Hippocampal formation (tissue), 2 donors: ENCODE results near the gene CNIH1.
"Not testable (repeated sequence)": the region's sequence is repeated elsewhere in the genome, so short reads cannot be mapped to it uniquely, and the experiment has no call there.

Experiments
- DNase-seq, 2 donors: peaks; one replicate each; lab custom pipeline; 2025; lab: John Stamatoyannopoulos, UW

The CNIH1 gene

DNA sequence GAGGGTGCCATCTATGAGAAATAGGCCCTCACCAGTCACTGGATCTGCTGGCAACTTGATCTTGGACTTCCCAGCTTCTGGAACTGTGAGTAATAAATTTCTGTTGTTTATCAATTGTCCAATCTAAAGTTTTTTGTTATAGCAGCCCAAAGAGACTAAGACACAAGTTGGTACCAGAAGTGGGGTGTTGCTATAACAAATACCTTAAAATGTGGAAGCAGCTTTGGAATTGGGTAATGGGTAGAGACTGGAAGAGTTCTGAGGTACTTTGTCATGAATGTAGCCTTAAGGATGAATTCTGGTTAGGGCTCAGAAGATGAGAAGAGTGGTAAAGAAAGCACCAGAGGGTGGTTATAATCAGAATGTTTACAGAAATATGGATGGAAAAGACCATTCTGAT is 26.1 kb upstream of the CNIH1 start:
- DNase-seq: no peak

DNA sequence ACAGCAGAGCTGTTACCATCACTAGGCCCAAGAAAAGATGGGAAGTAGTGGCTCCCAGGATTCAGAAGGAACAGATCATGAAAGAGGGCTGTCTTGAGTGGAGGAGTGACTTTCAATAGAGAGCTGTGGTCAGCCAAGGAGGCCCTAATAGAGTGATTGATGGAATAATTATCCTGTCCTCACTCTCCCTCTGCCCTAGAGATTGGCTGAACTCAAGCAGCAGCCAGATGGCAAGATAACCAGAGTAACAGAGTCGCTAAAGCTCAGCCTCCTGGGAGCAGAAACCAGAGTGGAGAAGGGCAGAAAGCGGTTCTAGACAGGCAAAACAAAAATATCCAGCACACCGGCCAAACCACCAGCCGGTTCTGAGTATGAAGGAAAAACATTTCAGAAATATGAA is 24.5 kb upstream of the CNIH1 start:
- no peak for DNase-seq

DNA sequence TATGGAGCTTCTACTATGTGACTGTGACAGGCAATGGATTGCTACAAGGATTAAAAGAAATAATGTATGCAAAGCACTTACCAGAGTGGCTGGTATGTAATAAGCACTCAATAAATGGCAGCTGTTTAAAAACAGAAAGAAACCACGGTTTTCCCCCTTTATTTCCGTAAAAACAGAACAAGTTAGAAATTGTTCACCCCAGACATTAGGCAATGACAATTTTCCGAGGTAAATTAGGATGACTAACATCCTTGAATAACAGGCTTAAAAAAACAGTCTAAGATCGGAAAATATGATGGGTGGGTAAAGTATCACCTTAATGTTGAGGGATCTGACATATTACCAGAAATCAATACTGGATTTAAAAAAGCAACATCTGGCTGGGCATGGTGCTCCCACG is 20.9 kb upstream of the CNIH1 start:
- DNase-seq: no peak

DNA sequence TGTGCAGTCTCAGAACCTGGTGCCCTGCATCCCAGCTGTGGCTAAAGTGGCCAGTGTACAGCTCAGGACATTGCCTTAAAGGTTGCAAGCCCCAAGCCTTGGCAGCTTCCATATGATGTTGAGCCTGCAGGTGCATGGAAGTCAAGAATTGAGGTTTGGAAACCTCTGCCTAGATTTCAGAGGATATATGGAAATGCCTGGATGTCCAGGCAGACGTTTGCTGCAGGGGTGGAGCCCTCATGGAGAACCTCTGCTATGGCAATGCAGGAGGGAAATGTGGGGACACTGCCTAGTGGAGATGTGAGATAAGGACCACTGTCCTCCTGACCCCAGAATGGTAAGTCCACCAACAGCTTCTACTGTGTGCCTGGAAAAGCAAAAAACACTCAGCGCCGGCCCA is 17.9 kb upstream of the CNIH1 start:
- DNase-seq: no peak

DNA sequence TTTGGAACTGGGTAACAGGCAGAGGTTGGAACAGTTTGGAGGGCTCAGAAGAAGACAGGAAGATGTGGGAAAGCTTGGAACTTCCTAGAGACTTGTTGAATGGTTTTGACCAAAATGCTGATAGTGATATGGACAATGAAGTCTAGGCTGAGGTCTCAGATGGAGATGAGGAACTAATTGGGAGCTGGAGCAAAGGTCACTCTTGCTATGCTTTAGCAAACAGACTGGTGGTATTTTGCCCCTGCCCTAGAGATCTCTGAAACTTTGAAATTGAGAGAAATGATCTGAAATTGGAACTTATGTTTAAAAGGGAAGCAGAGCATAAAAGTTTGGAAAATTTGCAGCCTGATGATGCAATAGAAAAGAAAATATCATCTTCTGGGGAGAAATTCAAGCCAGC is 17.4 kb upstream of the CNIH1 start:
- DNase-seq: not testable (repeated sequence)

DNA sequence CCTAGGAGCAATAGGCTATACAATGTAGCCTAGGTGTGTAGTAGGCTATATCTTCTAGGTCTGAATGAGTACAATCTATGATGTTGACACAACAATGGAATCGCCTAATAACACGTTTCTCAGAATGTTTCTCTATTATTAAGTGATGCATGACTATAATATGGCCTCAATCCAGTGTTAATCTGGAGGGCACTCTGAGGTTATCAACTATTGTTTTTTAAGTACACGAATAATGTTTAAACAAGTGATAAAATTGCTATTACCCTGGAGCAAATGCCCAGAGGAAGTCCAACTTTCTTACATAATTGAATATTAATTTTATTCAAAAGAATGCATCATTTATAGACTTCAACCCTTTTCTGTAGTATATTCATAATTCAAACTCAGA is 16.4 kb upstream of the CNIH1 start:
- DNase-seq: no peak

DNA sequence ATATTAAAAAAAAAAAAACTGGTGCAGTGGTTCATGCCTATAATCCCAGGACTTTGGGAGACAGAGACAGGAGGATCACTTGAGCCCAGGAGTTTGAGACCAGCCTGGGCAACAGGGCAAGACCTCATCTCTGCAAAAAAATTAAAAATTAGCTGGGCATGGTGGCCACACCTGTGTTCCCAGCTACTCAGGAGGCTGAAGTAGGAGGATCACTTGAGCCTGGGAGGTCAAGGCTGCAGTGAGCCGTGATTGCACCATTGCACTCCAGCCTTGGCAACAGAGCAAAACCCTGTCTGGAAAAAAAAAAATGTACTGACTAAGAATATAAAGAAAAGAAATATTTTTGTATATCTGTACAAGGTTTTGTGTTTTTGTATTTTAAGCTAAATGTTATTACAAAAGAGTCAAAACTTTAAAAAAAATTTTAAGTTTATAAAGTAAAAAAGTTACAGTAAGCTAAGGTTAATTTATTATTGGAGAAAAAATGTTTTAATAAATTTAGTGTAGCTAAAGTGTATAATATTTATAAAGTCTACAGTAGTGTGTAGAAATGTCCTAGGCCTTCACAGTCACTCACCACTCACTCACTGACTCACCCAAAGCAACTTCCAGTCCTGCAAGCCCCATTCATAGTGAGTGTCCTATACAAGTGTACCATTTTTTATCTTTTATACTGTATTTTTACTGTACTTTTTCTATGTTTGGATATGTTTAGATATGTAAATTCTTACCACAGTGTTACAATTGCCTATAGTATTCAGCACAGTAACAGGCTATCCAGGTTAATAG is 15.8 kb upstream of the CNIH1 start:
- DNase-seq: not testable (repeated sequence)

DNA sequence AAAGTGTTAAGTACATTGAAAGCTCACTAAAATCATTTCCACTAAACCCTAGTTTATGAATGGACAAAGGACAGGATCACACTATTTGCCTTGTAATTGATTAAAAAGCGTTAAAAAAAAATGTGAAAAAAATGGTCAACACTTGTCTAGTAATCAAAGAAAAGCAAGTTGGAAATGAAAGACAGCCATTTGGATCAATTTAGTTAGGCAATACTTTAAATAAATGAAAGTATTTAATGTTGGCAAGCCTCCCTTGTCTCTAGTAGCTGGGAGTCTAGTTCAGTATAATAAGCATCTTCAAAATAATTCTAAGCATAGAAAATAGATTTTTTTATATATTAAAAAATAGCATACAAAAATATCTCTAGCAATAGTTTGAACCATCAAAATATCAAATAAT is 14.2 kb upstream of the CNIH1 start:
- DNase-seq: no peak

DNA sequence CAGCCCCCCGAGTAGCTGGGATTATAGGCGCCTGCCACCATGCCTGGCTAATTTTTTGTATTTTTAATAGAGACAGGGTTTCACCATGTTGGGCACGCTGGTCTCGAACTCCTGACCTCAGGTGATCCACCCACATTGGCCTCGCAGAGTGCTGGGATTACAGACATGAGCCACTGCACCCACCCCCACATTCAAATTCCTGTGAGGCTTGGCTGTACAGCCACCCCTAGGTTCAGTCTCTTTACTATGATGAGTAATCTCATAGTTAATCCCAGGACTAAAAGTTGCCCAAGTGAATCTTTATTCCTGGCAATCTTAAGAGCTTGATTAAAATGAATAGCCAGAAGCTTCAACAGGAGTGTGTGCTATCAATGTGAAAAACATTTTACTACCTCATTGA is 12.8 kb upstream of the CNIH1 start:
- DNase-seq: not testable (repeated sequence)

DNA sequence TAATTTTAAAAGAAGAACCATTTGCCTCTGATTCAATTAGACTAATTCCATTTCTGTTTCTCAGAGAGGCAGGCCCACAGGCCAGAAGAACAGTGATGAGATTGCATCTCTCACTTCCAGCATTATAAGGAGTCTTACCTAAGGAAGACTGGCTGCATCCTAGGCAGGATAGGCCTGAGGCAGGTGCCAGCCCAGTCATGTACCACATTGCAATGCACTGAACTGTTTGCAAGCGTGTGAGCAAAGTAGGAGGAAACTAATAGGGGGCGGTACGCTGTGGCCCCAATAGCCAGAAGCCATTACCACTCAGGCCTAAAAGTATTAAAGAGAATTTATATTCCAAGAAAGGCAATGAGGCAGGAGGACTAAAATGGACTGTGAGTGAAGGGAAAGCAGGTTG is 12.1 kb upstream of the CNIH1 start:
- no peak for DNase-seq

DNA sequence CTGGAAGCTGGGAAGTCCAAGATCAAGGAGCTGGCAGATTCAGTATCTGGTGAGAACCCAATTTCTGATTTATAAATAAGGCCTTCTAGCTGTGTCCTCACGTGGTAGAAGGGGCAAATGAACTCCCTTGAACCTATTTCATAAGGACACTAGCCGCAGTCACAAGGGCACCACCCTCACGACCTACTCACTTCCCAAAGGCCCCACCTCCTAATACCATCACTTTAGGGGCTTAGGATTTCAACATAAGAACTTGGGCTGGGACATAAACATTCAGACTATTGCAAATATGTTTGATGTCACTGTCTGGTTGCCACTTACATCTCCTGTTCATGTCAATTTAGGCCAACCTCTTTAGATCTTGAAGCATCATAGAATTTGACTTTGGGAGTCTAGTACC is 10.8 kb upstream of the CNIH1 start:
- DNase-seq: no peak

DNA sequence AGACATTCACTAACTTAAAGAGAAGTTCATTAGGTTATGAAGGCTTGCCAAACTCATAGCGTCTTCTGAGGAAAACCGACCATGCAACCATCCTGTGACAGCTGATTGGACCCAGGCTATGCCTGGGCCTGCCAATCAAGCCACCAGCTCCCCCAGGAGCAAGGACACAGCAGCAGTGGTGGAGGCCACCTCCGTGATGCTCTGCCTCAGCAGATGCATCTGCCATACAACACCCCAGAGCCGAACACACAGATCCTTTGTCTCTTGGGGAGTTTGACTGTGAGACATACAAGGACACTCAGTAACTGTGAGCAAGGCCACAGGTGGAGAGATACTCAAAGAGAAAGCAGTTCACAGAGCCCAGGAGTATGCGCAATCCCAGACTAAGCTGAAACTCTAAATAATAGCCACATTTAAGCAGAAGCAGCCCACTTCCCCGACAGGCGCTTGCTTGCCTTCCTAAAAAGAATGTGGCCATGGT is 10.0 kb upstream of the CNIH1 start:
- no peak for DNase-seq

DNA sequence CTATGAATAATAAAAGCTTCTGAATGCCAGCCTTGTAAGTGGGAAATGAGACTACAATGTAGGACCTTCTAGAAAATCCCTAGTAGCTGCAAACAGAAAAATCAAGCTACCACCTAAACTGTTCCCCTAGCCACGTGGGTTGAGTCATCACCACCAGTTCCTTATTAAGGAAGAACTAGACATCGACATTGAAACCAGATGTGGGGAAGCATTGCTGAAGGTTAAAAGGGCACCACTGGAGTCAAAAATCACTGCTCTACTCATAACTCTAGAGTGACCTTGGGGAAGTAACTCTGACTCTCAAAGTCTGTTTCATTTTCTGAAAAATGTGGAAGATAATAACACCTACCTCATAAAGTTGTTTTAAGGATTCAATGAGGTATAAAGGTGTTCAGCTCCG is 9.4 kb upstream of the CNIH1 start:
- no peak for DNase-seq

DNA sequence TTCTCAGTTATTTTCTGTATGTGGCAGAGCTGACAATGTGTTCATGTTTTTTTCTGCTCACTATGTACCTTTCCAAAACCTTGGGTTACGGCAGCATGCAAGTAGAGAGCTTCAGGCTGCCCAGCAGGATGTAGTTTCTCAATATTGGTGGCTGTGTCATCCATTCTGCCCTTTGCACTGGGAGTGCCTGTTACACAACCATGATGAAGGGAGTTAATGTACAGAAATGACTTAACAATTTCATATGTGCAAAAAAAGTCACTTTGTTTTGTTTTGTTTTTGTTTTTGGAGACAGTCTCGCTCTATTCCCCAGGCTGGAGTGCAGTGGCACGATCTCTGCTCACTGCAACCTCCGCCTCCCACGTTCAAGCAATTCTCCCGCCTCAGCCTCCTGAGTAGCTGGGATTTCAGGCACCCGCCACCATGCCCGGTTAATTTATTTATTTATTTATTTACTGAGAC is 6.1 kb upstream of the CNIH1 start:
- no peak for DNase-seq

DNA sequence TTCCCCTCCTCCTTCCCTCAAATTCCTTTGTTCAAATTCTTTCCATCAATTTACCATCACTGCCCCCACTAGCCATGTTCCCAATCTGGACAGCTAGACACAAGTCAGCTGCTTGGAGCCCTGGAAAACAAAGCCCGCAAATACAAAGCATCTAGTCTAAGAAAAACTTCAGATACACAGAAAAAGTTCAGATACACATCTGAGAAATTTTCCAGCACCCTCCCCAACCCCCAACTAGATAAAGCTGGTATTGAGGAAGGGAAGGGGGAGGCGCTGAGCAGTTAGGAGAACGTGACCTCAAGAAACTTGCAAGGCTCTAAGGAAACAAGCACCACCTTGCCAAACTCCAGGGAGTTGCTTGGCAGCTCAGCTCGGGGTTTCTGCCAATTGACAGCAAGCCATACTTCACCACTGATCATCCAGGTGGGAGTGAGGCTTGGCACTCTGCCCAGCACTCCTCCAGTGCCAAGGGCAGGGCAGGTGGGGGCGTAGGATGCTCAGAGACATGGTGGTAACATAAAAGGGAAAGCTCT is 5.1 kb upstream of the CNIH1 start:
- DNase-seq: no peak

DNA sequence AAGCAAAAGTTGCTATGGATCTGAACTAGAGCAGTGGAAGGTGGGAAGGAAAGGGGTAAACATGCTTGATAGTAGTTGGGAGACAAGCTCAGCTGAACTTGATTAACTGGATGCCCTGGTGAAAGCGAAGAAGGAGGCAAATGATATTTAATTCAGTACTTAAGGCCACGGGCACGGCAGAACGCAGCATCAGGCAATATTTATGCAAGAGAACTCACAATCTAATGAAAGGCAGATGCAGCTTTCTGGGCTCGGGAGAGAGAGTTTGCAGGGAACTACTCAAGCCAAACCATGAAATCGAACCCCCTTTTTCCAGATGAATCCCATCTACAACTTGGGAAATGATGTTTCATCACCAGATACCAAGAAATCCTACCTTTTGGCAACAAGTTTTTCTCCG is 3.5 kb upstream of the CNIH1 start:
- DNase-seq: no peak

DNA sequence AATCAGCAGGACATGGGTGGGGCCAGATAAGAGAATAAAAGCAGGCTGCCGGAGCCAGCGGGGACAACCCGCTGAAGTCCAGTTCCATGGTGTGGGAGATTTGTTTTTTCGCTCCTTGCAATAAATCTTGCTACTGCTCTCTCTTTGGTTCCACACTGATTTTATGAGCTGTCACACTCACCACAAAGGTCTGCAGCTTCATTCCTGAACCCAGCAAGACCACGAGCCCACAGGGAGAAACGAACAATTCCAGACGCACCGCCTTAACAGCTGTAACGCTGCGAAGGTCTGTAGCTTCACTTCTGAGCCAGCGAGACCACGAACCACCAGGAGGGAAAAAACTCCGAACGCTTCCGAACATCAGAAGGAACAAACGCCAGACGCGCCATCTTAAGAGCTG is 2.8 kb upstream of the CNIH1 start:
- DNase-seq: no peak

DNA sequence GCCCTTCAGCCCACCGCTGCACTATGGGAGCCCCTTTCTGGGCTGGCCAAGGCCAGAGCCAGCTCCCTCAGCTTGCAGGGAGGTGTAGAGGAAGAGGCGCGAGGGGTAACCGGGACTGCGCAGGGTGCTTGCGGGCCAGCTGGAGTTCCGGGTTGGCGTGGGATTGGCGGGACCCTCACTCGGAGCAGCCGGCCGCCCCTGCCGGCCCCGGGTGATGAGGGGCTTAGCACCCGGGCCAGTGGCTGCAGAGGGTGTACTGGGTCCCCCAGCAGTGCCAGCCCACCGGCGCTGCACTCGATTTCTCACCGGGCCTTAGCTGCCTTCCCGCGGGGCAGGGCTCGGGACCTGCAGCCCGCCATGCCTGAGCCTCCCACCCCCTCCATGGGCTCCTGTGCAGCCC is 1.8 kb upstream of the CNIH1 start:
- DNase-seq: not testable (repeated sequence)

DNA sequence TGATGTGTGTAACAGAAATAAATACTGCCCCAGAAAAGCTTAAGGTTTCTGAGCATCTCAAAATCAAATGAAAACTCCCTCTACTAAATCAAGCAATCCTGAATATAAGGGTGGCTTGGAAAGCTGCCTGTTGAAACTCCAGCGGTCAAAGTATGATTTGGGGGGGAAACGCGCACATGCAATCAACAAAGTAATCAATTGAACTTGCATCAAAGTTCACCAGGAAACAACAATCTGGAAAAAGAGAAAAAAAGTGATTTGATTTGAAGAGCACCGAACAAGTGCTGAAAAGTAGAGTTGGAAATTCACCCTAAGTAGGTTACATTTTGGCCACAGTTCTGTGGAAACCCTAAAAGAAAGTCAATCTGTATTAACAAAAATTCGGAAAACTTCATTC is 700 bp downstream of the CNIH1 start:
- DNase-seq: peak in 1 of 2 donors; percentile 6

DNA sequence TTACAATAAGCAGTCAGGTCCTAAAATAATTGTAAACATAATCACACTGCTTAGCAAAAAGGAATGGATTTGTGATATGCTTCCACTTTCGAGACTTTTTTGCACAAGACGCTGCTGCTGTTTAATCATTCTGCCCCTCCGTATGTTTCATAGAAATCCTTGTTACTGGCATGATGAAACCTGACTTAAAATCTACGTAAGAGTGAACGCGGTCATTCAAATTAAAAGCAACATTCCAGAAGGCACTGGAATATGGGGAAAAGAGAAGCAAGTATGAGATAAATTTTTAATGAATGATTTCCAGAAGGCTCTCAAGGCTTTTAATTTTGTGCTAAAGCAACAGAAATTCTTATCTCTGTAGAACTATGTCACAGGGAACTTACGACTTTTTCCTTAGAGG is 1.1 kb downstream of the CNIH1 start:
- DNase-seq: no peak

DNA sequence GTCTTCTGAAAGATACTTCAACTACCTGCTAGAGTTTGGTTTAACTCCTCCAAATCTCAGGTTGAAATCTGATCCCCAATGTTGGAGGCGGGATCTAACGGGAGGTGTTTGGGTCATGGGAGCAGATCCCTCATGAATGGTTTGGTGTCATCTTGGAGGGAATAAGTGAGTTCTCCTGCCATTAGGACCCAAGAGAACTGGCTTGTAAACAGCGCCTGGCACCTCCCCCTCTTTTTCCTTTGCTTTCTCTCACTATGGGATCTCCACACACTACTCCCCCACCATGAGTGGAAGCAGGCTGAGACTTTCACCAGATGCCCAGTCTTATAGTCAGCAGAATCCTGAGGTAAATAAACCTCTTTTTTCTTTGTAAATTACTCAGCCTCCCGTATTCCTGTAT is 2.5 kb downstream of the CNIH1 start:
- no peak for DNase-seq

DNA sequence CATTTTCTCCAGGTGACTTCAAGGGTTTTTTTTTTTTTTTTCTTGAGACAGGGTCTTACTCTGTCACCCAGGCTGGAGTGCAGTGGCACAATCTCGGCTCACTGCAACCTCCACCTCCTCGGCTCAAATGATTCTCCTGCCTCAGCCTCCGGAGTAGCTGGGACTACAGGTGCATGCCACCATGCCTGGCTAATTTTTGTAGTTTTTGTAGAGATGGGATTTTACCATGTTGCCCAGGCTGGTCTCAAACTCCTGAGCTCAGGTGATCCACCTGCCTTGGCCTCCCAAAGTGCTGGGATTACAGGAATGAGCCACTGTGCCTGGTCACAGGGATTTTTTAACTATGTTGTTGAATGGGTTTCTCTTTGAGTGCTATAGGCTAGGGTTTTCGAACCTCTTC is 3.2 kb downstream of the CNIH1 start:
- not testable (repeated sequence) for DNase-seq

DNA sequence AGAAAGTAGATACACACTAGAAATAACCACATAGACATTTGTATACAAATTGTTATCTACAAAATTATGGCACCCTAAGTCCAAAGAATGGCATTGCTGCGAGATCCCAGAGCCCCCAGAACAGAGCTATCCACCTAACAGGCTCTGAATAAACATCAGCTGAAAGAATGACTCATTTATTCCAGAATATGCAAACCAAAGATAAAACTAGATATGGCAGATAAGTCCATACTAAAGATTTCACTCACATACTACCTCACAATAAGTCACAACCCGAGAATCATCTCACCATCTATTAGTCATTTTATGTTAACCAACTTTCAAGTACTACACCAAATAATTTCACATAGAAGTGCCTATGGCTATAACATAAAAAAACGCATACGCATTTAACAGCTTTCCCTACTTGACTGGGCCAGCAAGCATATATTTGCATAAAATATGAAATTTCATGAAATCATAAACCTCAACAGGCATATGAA is 5.6 kb downstream of the CNIH1 start:
- no peak for DNase-seq

DNA sequence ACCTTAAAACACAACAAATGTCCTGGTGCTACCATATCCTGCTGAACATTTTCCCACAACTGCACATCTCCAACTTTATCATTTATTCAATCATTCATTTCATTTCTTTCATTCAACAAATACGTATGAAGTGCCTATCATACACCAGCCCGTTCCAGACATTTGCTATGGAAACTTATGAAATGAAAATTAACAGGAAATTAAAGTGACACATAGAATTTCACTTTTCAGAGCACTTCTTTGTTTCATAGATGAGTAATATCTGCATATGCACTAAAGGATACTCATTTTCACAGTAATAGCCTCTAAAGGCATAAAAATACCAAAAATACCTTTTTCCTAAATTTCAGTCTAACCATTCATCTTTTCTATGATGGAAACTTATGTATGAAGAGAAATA is 12.6 kb downstream of the CNIH1 start:
- no peak for DNase-seq
